RKO (cell line): ENCODE measurements around the gene NCAPD3.
A peak's percentile ranks its signal among the peaks of the same experiment; 100 is the strongest.
"Not testable (repeated sequence)": the region's sequence is repeated elsewhere in the genome, so short reads cannot be mapped to it uniquely, and the experiment has no call there.

Experiments
- DNase-seq: peaks from one replicate; pipeline ENCODE4 v3.0.0-alpha.2; 2016; ENCODE audit warnings: low spot score

The NCAPD3 gene

DNA sequence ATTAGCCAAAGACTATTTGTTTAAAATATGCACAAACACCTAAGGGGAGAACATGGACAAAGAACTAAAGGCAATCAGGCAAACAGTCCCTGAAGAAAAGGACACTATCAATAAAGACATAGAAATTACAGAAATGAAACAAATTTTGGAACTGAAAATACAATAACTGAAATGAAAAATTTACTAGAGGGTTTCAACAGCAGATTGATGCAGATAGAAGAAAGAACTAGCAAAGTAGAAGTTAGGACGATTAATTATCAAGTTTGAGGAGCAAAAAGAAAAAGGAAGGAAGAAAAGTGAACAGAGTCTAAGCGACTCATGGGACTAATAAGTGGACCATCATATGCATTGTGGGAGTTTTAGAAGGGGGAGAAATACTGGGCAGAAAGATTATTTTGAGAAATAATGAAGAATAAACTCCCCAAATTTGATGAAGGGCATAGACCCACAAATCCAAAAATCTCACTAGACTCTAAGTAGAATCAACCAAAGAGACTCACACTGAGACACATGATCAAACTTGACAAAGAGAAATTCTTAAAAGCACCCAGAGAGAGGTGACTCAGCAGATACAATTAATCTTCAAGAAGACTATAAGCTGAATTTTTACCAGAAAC lies 92.0 kb downstream of the NCAPD3 start:
- no peak for DNase-seq

DNA sequence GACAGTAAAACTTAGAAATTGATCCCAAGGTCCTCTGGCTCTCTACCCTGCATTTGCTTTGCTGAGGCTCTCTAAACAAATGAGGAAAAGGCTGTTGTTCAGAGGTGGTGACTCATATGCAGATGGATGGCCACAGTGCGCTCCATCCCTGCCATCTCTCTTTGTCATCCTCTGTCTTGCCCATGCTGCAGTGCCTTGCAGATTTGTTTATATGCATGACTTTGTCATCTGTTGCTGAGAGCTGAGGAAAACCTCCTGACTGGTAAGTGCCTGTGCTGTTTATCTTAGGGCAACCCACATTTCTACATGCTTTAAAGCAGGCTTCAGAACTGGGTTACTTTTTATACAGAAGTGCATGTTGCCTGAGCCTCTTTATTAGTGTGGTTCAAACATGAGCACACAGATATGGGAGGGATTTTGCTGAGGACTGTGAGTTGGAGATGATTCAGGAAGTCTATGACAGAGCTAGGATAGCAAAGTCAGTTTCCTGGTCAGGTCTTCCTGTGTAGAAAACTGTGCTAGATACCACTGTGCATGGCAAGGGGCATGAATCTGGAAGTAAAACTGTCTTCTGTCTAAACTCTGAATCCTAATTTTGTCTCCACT lies 97.4 kb downstream of the NCAPD3 start:
- DNase-seq = peak; percentile 64

DNA sequence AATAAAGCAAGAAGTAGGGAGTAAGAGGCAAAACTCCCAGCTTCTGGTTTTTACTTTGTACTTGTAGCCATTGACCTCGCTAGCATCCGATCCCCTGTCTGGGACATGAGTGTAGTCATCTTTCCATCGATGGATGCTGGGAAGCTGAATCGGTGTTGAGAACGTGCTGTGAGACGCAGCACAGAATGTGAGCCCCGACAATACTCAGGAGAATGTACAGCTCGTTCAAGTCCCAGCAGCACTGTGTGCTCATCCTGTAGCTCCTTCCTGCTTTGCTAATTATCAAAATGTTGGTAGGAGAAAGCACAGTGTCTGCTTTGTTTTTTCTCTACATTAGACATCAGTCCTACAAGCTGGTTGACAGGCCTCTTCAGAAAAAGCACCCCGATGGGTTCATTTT lies 98.3 kb downstream of the NCAPD3 start:
- no peak for DNase-seq

DNA sequence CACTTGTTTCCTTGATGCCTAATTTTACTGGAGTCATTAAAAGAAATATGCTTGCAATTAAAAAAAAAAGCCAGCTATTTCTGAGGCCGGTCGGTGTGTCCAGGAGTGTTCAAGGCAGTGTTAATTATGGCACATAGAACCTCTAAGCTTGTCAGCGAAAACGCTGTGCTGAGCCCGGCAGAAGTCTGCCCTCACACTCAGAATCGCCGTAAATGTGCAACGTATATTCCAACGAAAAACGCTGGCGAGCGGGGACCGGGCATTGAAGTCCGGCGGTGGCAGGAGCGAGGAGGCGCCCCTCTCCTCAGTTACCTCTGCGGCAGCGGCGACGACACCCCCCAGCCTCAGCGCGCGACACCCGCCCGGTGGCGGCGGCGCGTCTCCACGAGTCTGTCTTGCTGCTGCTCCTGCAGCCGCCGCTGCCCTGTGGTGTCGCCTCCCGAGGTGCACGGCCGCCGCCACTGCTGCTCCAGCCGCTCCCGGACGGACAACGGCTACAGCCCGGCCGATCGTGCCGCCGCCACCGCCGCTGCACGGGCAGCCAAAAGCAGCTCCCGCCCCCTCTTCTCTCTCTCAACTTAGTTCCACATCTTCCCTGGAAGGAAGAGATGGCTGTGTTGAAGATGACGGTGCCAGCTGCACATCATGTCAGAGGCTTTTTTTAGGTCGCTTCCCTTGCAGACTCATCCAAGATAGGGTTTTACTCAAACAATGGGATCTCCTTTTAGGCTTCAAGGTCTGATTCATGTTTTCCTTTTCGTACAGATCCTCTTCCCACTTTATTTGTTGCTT lies 98.9 kb downstream of the NCAPD3 start:
- no peak for DNase-seq

DNA sequence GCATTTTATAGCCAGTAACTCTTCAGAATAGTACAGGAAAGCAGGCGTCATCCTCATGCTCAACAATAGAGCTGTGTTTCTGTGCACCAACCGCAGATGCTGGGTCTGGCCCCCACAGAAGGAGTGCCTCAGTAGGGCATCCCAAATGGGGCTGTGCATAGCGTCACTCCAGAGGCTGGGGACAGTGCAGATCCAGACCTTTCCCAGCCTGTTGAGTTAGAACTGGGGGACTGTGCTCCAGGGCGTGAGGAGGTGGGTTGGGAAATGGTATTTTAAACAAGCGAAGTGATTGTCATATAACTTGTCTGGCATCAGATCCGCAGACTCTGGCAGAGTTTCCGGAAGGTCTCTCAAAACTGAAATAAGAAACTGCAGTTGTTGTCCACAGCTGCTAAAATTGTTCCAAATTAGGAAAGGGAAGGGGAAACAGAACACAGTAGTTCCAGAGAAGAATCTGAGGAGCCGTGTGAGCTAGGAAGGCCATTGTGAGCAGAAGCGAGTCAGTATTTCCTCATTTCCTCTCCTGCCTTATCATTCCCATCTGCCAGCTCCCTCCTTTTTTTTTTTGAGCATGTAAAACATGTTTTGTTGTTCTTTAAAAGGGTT lies 102.7 kb downstream of the NCAPD3 start:
- no peak for DNase-seq

DNA sequence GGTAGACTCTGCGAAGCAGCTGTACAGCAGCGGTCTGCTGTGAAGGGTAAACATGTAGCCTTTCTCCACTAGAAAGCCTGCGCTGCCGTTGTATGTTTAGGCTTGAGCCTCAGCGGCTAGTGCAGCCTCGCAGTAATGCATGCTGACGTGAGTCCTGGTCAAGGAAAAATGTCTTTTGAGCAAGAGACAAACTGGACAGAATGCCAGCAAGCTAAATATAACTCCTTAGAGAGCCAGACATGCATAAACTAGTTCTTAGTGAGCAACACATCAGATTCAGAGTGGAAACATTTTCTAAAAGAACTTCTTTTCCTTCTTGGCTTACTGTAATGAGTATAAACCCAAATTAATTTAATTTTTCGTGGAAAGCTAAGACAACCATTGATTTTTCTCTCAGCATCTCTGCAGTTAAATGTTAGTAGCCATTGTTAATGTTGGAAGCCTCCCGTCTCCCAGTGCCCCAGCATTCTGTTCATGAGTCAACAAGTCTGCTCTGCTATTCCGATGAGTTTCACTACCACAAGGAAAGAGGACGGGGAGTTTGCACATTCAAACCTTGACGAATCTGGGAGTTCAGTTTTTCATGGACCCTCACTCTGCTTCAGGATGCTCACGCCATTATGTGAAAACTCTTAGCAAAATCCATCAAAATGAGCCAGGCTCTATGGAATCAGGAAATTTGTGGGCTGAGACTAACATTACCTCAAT lies 103.5 kb downstream of the NCAPD3 start:
- DNase-seq = no peak

DNA sequence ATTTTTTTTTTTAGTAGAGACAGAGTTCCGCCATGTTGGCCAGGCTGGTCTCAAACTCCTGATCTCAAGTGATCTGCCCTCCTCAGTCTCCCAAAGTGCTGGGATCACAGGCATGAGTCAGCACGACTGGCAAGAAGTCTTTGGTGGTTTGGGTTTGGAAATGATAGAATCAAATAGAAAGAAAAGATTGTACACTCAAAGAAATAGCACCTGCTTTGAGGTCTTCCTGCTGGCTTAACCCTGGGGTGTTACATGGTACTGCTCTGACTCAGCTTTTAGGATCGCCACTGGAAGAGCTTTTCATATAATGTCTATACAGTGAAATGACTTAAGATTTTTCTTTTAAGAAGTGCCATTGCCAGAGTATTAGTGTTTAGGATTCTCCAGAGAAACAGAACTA lies 104.7 kb downstream of the NCAPD3 start:
- no peak for DNase-seq

DNA sequence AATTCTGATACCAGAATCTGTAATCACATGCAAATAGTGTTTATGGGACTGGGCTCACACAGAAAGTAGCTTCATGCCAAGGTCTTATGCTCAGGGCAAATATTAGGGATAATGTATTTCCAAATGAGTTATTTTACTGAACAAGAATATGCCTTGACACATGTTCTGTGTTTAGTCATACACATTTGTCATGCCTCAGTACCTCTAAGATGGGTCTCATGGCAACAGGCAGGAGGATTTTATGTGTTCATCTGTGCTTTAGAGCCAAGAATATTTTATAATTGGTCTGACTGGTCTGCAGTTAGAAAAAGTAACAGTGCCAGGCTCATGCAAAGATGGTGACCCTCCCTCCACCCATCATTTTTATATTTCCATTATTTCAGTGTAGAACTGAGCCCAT lies 105.8 kb downstream of the NCAPD3 start:
- no peak for DNase-seq

DNA sequence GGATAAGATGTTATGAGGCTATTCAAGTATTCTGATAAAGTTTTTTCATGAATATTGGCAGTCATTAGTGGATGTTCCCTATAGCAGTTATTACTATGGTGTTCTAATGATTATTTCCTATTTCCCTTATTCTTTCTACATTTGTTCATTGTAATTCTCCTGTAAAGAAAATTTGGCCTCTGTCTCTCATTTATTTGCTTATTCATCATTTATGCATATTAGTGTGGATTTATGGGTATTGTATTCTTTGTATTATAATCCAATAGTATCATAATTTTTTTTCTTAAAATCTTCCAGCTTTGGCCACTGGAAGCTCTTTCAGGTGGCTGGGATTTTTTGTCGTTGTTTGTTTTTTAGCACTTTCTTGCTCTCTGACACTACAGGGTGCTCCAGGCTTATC lies 107.6 kb downstream of the NCAPD3 start:
- no peak for DNase-seq

DNA sequence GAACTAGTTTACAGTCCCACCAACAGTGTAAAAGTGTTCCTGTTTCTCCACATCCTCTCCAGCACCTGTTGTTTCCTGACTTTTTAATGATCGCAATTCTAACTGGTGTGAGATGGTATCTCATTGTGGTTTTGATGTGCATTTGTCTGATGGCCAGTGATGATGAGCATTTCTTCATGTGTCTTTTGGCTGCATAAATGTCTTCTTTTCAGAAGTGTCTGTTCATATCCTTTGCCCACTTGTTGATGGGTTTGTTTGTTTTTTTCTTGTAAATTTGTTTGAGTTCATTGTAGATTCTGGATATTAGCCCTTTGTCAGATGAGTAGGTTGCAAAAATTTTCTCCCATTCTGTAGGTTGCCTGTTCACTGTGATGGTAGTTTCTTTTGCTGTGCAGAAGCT lies 110.0 kb downstream of the NCAPD3 start:
- DNase-seq = not testable (repeated sequence)

DNA sequence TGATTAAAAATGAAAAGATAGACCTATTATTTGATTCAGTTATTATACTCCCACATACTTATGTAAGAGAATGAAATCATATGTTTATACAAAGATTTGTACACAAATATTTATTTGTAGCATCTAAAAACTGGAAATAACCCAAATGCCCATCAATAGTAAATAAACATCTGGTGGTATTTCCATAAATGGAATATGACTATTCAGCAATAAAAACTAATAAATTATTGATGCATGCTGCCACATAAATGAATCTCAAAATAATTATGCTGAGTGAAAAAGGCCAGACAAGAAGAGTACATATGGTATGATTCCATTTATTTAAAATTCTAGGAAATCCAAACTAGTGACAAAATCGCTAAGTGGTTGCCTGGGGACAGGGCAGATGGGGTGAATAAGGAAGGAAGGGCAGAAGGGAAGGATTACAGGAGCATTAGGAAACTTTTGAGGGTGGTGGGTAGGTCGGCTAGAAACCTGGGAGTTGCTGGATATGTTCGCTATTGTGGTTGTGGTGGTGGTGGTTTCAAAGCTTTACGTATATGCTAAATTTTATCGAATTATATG lies 113.4 kb downstream of the NCAPD3 start:
- no peak for DNase-seq
